SK-N-SH (cell line): ENCODE measurements around the gene SLC25A18. TPM values are rescaled to one million over a fixed set of nuclear protein-coding genes. Genes with fewer than 3 reads are reported as not detected.

Experiments used
- CTCF ChIA-PET: fragments of 300-600, 350-600 bp; formaldehyde crosslinking; extraction: SDS; loops from one replicate; lab custom pipeline; 2021; lab: Yijun Ruan, JAX
- POLR2A ChIA-PET: fragments of 350-600 bp; sonication (Branson Sonifier 250); formaldehyde crosslinking; extraction: SDS; loops from one replicate; lab custom pipeline; 2020; ENCODE audit warnings: antibody characterized with exemption, inconsistent platforms; lab: Yijun Ruan, JAX
- DNase-seq: peaks from one replicate; pipeline ENCODE4 v3.0.0; 2012
- H2AFZ ChIP-seq: fragments of 200-600 bp; sonication (generic); 2 replicates; pipeline ENCODE4 v1.8.1; 2016; ENCODE audit warnings: antibody characterized with exemption, mild to moderate bottlenecking, low read depth
- H3F3A ChIP-seq: fragments of 200-600 bp; sonication (generic); replicated peaks from 2 replicates; pipeline ENCODE3; 2016; ENCODE audit warnings: antibody characterized with exemption, mild to moderate bottlenecking; ENCODE audit not compliant: insufficient read depth
- H3K27ac ChIP-seq, 2 experiments: fragments of 200-500 bp in 1 of 2; fragments of 200-600 bp in 1 of 2; sonication (Bioruptor generic) in 1 of 2; sonication (generic), shearing (Covaris generic) in 1 of 2; 2 replicates each; pipeline versions ENCODE4 v1.5.1 to v1.6.1; 2014 to 2016; ENCODE audit warnings: low read depth in 2 of 2, inconsistent platforms in 1 of 2, low read length in 1 of 2, mild to moderate bottlenecking in 1 of 2, mixed read lengths in 1 of 2
- H3K27me3 ChIP-seq: fragments of 200-600 bp; sonication (generic), shearing (Covaris generic); 2 replicates; pipeline ENCODE4 v1.6.1; 2016; ENCODE audit warnings: mixed run types; ENCODE audit not compliant: insufficient read depth
- H3K36me3 ChIP-seq, 2 experiments: fragments of 200-500 bp in 1 of 2; fragments of 200-600 bp in 1 of 2; sonication (Bioruptor generic) in 1 of 2; sonication (generic) in 1 of 2; replicated peaks in 1 of 2; 2 replicates each; pipeline versions ENCODE3 to v1.5.1; 2014 to 2016; ENCODE audit warnings: low read length in 1 of 2, mild to moderate bottlenecking in 1 of 2; ENCODE audit not compliant: insufficient read depth in 2 of 2, control insufficient read depth in 1 of 2
- H3K4me1 ChIP-seq, 2 experiments: fragments of 200-500 bp in 1 of 2; fragments of 200-600 bp in 1 of 2; sonication (Bioruptor generic) in 1 of 2; sonication (generic), shearing (Covaris generic) in 1 of 2; 2 replicates each; pipeline versions ENCODE4 v1.5.1 to v1.6.1; 2014 to 2016; ENCODE audit warnings: low read depth in 1 of 2, low read length in 1 of 2, mixed run types in 1 of 2; ENCODE audit not compliant: insufficient read depth in 2 of 2, control insufficient read depth in 1 of 2
- H3K4me2 ChIP-seq: fragments of 200-600 bp; sonication (generic), shearing (Covaris generic); 2 replicates; pipeline ENCODE4 v1.6.1; 2017; ENCODE audit warnings: mixed run types
- H3K4me3 ChIP-seq, 2 experiments: fragments of 200-500 bp in 1 of 2; fragments of 200-600 bp in 1 of 2; sonication (Bioruptor generic) in 1 of 2; sonication (generic), shearing (Covaris generic) in 1 of 2; 2 replicates each; pipeline versions ENCODE4 v1.5.1 to v1.8.1; 2014 to 2016; ENCODE audit warnings: low read depth in 2 of 2, inconsistent platforms in 1 of 2, low read length in 1 of 2, mild to moderate bottlenecking in 1 of 2, mixed read lengths in 1 of 2, moderate library complexity in 1 of 2
- H3K79me2 ChIP-seq: fragments of 200-600 bp; sonication (generic); 2 replicates; pipeline ENCODE4 v1.8.1; 2017; ENCODE audit warnings: mild to moderate bottlenecking; ENCODE audit not compliant: insufficient read depth
- H3K9ac ChIP-seq: fragments of 200-600 bp; sonication (generic); 2 replicates; pipeline ENCODE4 v1.6.1; 2017; ENCODE audit warnings: mixed run types
- H3K9me2 ChIP-seq: fragments of 200-600 bp; sonication (generic); 2 replicates; pipeline ENCODE4 v1.6.1; 2017; ENCODE audit warnings: mixed run types
- H3K9me3 ChIP-seq: fragments of 200-600 bp; sonication (generic); 2 replicates; pipeline ENCODE4 v1.6.1; 2017; ENCODE audit warnings: mixed run types, mild to moderate bottlenecking, moderate library complexity
- H4K20me1 ChIP-seq: fragments of 200-600 bp; sonication (generic); 2 replicates; pipeline ENCODE4 v1.6.1; 2017; ENCODE audit warnings: mild to moderate bottlenecking, mixed run types; ENCODE audit not compliant: insufficient read depth
- CTCF ChIP-seq: fragments of 200-600 bp; sonication (generic); IDR thresholded peaks from 2 replicates; pipeline ENCODE4 v1.6.1; 2017; ENCODE audit warnings: antibody characterized with exemption, mild to moderate bottlenecking, moderate library complexity
- ELF1 ChIP-seq: IDR thresholded peaks from 2 replicates; pipeline ENCODE4 v1.4.0; 2012
- EP300 ChIP-seq, 2 experiments: IDR thresholded peaks; 2 replicates each; pipeline versions ENCODE4 v1.4.0 to v1.6.1; 2012; ENCODE audit warnings: borderline replicate concordance in 1 of 2, low read depth in 1 of 2, low read length in 1 of 2
- FOXM1 ChIP-seq: IDR thresholded peaks from 2 replicates; pipeline ENCODE4 v1.4.0; 2012; ENCODE audit warnings: low read depth, mild to moderate bottlenecking
- GATA2 ChIP-seq: sonication (generic); formaldehyde crosslinking; IDR thresholded peaks from 2 replicates; pipeline ENCODE4 v1.5.0; 2020; ENCODE audit warnings: mild to moderate bottlenecking, missing genetic modification reagents
- IRF3 ChIP-seq: fragments of 150-350 bp; IDR thresholded peaks from 2 replicates; pipeline ENCODE4 v1.6.1; 2016; ENCODE audit warnings: mild to moderate bottlenecking, low read depth, low read length
- JUND ChIP-seq: IDR thresholded peaks from 2 replicates; pipeline ENCODE4 v1.4.0; 2012
- MAX ChIP-seq: IDR thresholded peaks from 2 replicates; pipeline ENCODE4 v1.4.0; 2012; ENCODE audit warnings: low read depth
- MEF2A ChIP-seq: IDR thresholded peaks from 2 replicates; pipeline ENCODE4 v1.4.0; 2012; ENCODE audit warnings: low read depth, borderline replicate concordance
- NRF1 ChIP-seq: IDR thresholded peaks from 2 replicates; pipeline ENCODE4 v1.6.1; 2012; ENCODE audit warnings: low read depth, mild to moderate bottlenecking, low read length
- POLR2AphosphoS5 ChIP-seq: IDR thresholded peaks from 2 replicates; pipeline ENCODE4 v1.6.1; 2012; ENCODE audit warnings: low read depth, low read length
- RAD21 ChIP-seq: IDR thresholded peaks from 2 replicates; pipeline ENCODE4 v1.6.1; 2012; ENCODE audit warnings: mild to moderate bottlenecking, low read length
- REST ChIP-seq: IDR thresholded peaks from 2 replicates; pipeline ENCODE4 v1.6.1; 2012; ENCODE audit warnings: mild to moderate bottlenecking, low read depth, low read length, moderate library complexity
- SIN3A ChIP-seq: IDR thresholded peaks from 2 replicates; pipeline ENCODE4 v1.6.1; 2012; ENCODE audit warnings: low read depth, mild to moderate bottlenecking, low read length, moderate library complexity, borderline replicate concordance
- TAF1 ChIP-seq: IDR thresholded peaks from 2 replicates; pipeline ENCODE4 v1.6.1; 2012; ENCODE audit warnings: low read depth, mild to moderate bottlenecking, low read length, moderate library complexity, borderline replicate concordance
- TCF12 ChIP-seq: IDR thresholded peaks from 2 replicates; pipeline ENCODE4 v1.4.0; 2012
- USF1 ChIP-seq: IDR thresholded peaks from 2 replicates; pipeline ENCODE4 v1.4.0; 2012; ENCODE audit warnings: low read depth, borderline replicate concordance
- USF2 ChIP-seq: fragments of 150-350 bp; IDR thresholded peaks from 2 replicates; pipeline ENCODE4 v1.6.1; 2017; ENCODE audit warnings: antibody characterized with exemption, low read length, low read depth, borderline replicate concordance
- YY1 ChIP-seq: IDR thresholded peaks from 2 replicates; pipeline ENCODE4 v1.4.0; 2012; ENCODE audit warnings: low read depth, mild to moderate bottlenecking
- WGBS: methylation state at CpG from one replicate; pipeline ENCODE4 v1.1.6; 2017; ENCODE audit warnings: low lambda C conversion rate; 5-methylcytosine and 5-hydroxymethylcytosine counted together
- polyA plus RNA-seq, 3 experiments: library from polyadenylated mRNA; depleted of rRNA; stranded (reverse); fragments of >200 nt; gene quantifications; 2 replicates each; pipeline ENCODE4 v1.2.3, GENCODE V29; 2012

SLC25A18 gene
- polyA plus RNA-seq, 1 of the 3 experiments (the other 2 are of a cell fraction): 0.02 TPM

GRCh38 chr22:17590586-17590985 lies 27.3 kb downstream of the SLC25A18 start:
- ChIA-PET CTCF (no interaction called here), POLR2A (no interaction called here)
- Histone ChIP-seq H3K9me2 (no peaks in the 10 kb centered on the region), H2AFZ (no peak overlapping the region), H3K4me2 (no peak overlapping the region), H3K27me3 (no peaks in the 10 kb centered on the region), H3K36me3 (peaks cover 26 to 43% of the 10 kb centered on the region in 2 experiments), H3F3A (no peaks in the 10 kb centered on the region), H3K9me3 (no peaks in the 10 kb centered on the region), H3K9ac (no peak overlapping the region), H4K20me1 (no peaks in the 10 kb centered on the region), H3K27ac (no peak overlapping the region), H3K79me2 (no peaks in the 10 kb centered on the region), H3K4me1 (no peaks in the 10 kb centered on the region), H3K4me3 (no peak overlapping the region)
- DNase-seq: no peak
- TF ChIP-seq TCF12 (no peak), TAF1 (no peak), USF2 (no peak), JUND (no peak), YY1 (no peak), CTCF (no peak), FOXM1 (no peak), NRF1 (no peak), POLR2AphosphoS5 (no peak), EP300 (IDR thresholded peaks at IDR 0.05; ENCODE audit: borderline replicate concordance in 1 of 2, low read depth in 1 of 2, low read length in 1 of 2) (no peak), MAX (no peak), REST (no peak), SIN3A (no peak), RAD21 (no peak), MEF2A (no peak), GATA2 (no peak), ELF1 (no peak), IRF3 (no peak), USF1 (no peak)
- 98% methylated on average over 5 of the region's 5 CpGs for WGBS
